Trophoblast cell (in vitro differentiated cells and primary cell): ENCODE results near the gene MYO7B.
A peak's percentile ranks its signal among the peaks of the same experiment; 100 is the strongest.

Source experiments
- DNase-seq, 2 donors: peaks; one replicate each; pipeline ENCODE4 v3.0.0-alpha.2; 2016
- H2AFZ ChIP-seq: 2 replicates; pipeline ENCODE4 v1.6.1; 2013; ENCODE audit warnings: low read length, moderate library complexity, mild to moderate bottlenecking; ENCODE audit not compliant: insufficient read depth, poor library complexity
- H2AK5ac ChIP-seq: 2 replicates; pipeline ENCODE4 v1.6.1; 2013; ENCODE audit warnings: mild to moderate bottlenecking, low read length
- H2BK120ac ChIP-seq: 2 replicates; pipeline ENCODE4 v1.6.1; 2013; ENCODE audit warnings: low read length, mild to moderate bottlenecking, moderate library complexity; ENCODE audit not compliant: insufficient read depth, poor library complexity
- H2BK12ac ChIP-seq: 2 replicates; pipeline ENCODE4 v1.6.1; 2013; ENCODE audit warnings: mild to moderate bottlenecking, low read length, moderate library complexity
- H2BK5ac ChIP-seq: 2 replicates; pipeline ENCODE4 v1.6.1; 2013; ENCODE audit warnings: low read length, low read depth, moderate library complexity, mild to moderate bottlenecking; ENCODE audit not compliant: poor library complexity
- H3K14ac ChIP-seq: 2 replicates; pipeline ENCODE4 v1.6.1; 2013; ENCODE audit warnings: mild to moderate bottlenecking, low read length
- H3K18ac ChIP-seq: 2 replicates; pipeline ENCODE4 v1.6.1; 2013; ENCODE audit warnings: mild to moderate bottlenecking, low read length
- H3K23ac ChIP-seq: 2 replicates; pipeline ENCODE4 v1.6.1; 2013; ENCODE audit warnings: low read length
- H3K27ac ChIP-seq: 2 replicates; pipeline ENCODE4 v1.5.1; 2013; ENCODE audit warnings: low read depth, mild to moderate bottlenecking, inconsistent platforms, low read length, moderate library complexity
- H3K27me3 ChIP-seq: 2 replicates; pipeline ENCODE4 v1.6.1; 2013; ENCODE audit warnings: inconsistent platforms, mild to moderate bottlenecking, low read length, moderate library complexity; ENCODE audit not compliant: insufficient read depth
- H3K36me3 ChIP-seq, 2 experiments: 1 replicate in 1 of 2; 2 replicates in 1 of 2; pipeline ENCODE4 v1.6.1; 2013; ENCODE audit warnings: low read length in 2 of 2, mild to moderate bottlenecking in 2 of 2, moderate library complexity in 1 of 2; ENCODE audit not compliant: insufficient read depth in 2 of 2, control insufficient read depth in 1 of 2
- H3K4ac ChIP-seq: 2 replicates; pipeline ENCODE4 v1.6.1; 2013; ENCODE audit warnings: low read depth, mild to moderate bottlenecking, low read length, moderate library complexity
- H3K4me1 ChIP-seq, 2 experiments: 1 replicate in 1 of 2; 2 replicates in 1 of 2; pipeline ENCODE4 v1.6.1; 2013; ENCODE audit warnings: low read length in 2 of 2, mild to moderate bottlenecking in 2 of 2, moderate library complexity in 1 of 2; ENCODE audit not compliant: insufficient read depth in 2 of 2, control insufficient read depth in 1 of 2
- H3K4me2 ChIP-seq: 2 replicates; pipeline ENCODE4 v1.6.1; 2013; ENCODE audit warnings: inconsistent platforms, mild to moderate bottlenecking, low read length, moderate library complexity
- H3K4me3 ChIP-seq: 2 replicates; pipeline ENCODE4 v1.5.1; 2013; ENCODE audit warnings: mild to moderate bottlenecking, low read depth, low read length, inconsistent platforms
- H3K79me1 ChIP-seq: one replicate; pipeline ENCODE4 v1.6.1; 2013; ENCODE audit warnings: low read length
- H3K79me2 ChIP-seq: 2 replicates; pipeline ENCODE4 v1.6.1; 2013; ENCODE audit warnings: low read length, mild to moderate bottlenecking; ENCODE audit not compliant: control insufficient read depth, insufficient read depth, poor library complexity
- H3K9ac ChIP-seq: 2 replicates; pipeline ENCODE4 v1.6.1; 2013; ENCODE audit warnings: mild to moderate bottlenecking, low read length
- H3K9me3 ChIP-seq: 2 replicates; pipeline ENCODE4 v1.6.1; 2013; ENCODE audit warnings: low read depth, mild to moderate bottlenecking, control low read depth, inconsistent platforms, low read length; ENCODE audit not compliant: insufficient read depth
- H4K12ac ChIP-seq: 2 replicates; pipeline ENCODE4 v1.6.1; 2013; ENCODE audit warnings: low read depth, mild to moderate bottlenecking, low read length, moderate library complexity
- H4K8ac ChIP-seq: 2 replicates; pipeline ENCODE4 v1.6.1; 2013; ENCODE audit warnings: low read depth, mild to moderate bottlenecking, low read length, moderate library complexity
- H4K91ac ChIP-seq: one replicate; pipeline ENCODE4 v1.6.1; 2013; ENCODE audit warnings: low read depth, mild to moderate bottlenecking, low read length, moderate library complexity
- WGBS: extraction: QIAGEN DNeasy Blood & Tissue Kit; methylation state at CpG from one replicate; pipeline ENCODE4 v1.1.7; 2013; ENCODE audit warnings: missing lambda C conversion rate; ENCODE audit not compliant: insufficient read length, insufficient coverage; ENCODE audit errors: extremely low coverage; 5-methylcytosine and 5-hydroxymethylcytosine counted together

The MYO7B gene

DNA sequence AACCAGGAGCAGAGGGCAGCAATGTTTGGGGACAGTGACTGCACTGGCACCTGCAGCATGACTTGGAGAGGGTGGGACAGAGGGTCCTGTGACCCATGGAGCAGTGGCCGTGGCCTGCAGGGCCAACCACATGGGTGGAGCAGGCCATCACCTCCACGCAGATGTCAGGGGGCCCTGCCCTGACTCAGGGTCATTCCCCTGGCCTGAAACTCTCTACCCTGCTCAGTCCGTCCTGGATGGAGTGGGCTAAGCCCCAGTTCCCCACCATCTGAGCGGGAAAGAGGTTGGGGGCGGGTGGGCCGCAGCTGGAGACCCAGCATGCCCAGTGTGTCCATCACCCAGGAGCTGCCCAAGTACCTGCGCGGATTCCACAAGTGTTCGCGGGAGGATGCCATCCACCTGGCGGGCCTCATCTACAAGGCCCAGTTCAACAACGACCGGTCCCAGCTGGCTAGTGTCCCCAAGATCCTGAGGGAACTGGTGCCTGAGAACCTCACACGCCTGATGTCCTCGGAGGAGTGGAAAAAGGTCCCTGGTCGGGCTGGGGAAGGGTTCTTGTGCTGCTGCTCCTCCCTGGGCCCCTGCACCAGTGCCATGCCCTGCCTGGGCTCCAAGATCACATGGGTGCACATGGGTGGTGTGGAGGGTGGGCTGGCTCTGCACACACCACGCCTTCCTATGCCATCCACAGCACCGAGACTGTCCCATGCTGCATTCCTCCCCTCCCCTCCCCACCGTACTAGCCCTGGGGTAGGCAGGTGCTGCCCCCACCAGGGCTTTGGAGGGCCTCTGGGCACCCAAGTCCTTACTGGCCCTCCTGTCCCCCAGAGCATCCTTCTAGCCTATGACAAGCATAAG, 100.1 kb downstream of the MYO7B start:
- Histone ChIP-seq H3K18ac (no peak overlapping the region), H3K23ac (no peak overlapping the region), H3K4me3 (peak overlapping the region; percentile 11), H3K27ac (no peak overlapping the region), H3K27me3 (no peaks in the 10 kb centered on the region), H4K91ac (peak overlapping the region; percentile 1), H3K4me2 (no peak overlapping the region), H2BK12ac (peak overlapping the region; percentile 29), H3K79me2 (peaks cover 3% of the 10 kb centered on the region), H3K9ac (no peak overlapping the region), H2AK5ac (no peak overlapping the region), H3K79me1 (peaks cover 20% of the 10 kb centered on the region), H2AFZ (no peak overlapping the region), H3K4me1 (peaks cover 13 to 21% of the 10 kb centered on the region in 2 experiments), H3K4ac (no peak overlapping the region), H2BK120ac (no peak overlapping the region), H2BK5ac (no peak overlapping the region), H3K9me3 (peaks cover 4% of the 10 kb centered on the region), H4K8ac (no peak overlapping the region), H4K12ac (no peak overlapping the region), H3K14ac (no peak overlapping the region), H3K36me3 (no peaks in the 10 kb centered on the region)
- no peak for DNase-seq
- WGBS = no CpG with 5 or more reads among the region's 19 CpGs

DNA sequence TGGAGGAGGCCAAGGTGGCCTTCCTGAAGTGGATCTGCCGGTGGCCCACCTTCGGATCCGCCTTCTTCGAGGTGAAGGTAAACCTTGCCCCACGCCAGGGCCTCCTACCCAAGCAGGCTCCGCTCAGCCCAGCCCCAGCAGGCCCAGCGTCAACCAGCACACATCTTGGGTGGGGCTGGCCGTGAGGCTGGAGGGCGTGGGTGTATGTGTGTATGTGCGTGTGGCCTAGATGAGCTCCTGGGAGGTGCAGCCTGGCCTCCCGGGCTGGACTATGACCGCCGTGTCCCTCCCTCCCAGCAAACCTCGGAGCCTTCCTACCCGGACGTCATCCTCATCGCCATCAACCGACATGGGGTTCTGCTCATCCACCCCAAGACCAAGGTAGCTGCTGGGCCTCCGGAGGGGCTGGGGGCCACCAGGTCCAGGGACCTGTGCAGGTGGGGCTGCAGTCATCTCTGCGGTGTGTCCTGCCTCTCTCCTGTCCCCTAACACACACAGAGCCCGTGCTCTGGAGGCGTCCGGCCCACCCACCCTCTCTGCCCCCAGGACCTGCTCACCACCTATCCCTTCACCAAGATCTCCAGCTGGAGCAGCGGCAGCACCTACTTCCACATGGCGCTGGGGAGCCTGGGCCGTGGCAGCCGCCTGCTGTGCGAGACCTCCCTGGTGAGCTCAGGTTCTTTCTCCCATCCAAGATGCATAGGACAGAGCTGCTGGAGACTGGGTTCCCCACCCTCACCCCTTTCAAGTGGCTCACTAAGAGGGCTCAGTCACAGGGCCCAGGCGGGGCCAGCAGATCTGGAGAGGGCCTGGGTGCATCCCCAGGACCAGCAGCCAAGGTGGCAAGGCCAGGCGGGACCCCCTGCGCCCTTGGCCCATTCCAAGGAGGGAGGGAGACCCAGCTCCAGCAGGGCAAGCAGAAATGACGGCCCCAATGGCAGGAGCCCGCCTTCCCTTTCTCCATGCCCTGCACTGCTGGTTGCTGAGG, 101.1 kb downstream of the MYO7B start:
- H2AFZ ChIP-seq = no peak overlapping the region
- H4K91ac ChIP-seq = peak overlapping the region; percentile 92
- H2BK12ac ChIP-seq = peak overlapping the region; percentile 84
- peak overlapping the region; percentile 80 for H2AK5ac ChIP-seq
- H3K9ac ChIP-seq = no peak overlapping the region
- no peaks in the 10 kb centered on the region for H3K27me3 ChIP-seq
- H3K9me3 ChIP-seq = peaks cover 4% of the 10 kb centered on the region
- H3K79me2 ChIP-seq = peaks cover 3% of the 10 kb centered on the region
- peak overlapping the region; percentile 18 for H4K8ac ChIP-seq
- H3K18ac ChIP-seq = peak overlapping the region; percentile 20
- peak overlapping the region; percentile 63 for H2BK5ac ChIP-seq
- no CpG with 5 or more reads among the region's 33 CpGs for WGBS
- peak overlapping the region; percentile 10 for H4K12ac ChIP-seq
- no peak overlapping the region for H3K4me2 ChIP-seq
- H3K27ac ChIP-seq = no peak overlapping the region
- peaks cover 21% of the 10 kb centered on the region for H3K79me1 ChIP-seq
- no peak overlapping the region for H3K4me3 ChIP-seq
- H3K23ac ChIP-seq = no peak overlapping the region
- H3K14ac ChIP-seq = peak overlapping the region; percentile 87
- H3K36me3 ChIP-seq = no peaks in the 10 kb centered on the region
- DNase-seq = peak in 1 of 2 donors; percentile 35
- peak overlapping the region; percentile 82 for H2BK120ac ChIP-seq
- H3K4ac ChIP-seq = peak overlapping the region; percentile 41
- peaks cover 13 to 22% of the 10 kb centered on the region in 2 experiments for H3K4me1 ChIP-seq

DNA sequence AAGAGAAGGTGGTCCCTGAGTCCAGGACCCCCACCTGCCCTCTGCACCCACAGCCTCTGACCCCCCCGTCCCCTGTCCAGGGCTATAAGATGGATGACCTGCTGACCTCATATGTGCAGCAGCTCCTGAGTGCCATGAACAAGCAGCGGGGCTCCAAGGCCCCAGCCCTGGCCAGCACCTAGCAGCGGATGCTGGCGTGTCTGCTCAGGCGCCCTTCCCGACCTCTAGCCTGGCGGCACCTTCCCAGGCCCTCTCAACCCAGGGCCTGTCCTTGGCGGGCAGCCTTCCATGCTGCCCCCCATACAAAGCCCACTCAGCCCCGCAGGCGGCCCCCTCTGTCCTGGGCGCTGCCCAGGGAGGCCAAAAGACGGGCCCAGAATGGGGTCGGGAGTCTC, 101.8 kb downstream of the MYO7B start:
- Histone ChIP-seq H3K9ac (no peak overlapping the region), H4K91ac (peak overlapping the region; percentile 92), H2BK12ac (peak overlapping the region; percentile 84), H3K4ac (peak overlapping the region; percentile 41), H2BK5ac (peak overlapping the region; percentile 63), H2AFZ (peak overlapping the region; percentile 78), H3K27me3 (no peaks in the 10 kb centered on the region), H4K12ac (peak overlapping the region; percentile 10), H3K36me3 (no peaks in the 10 kb centered on the region), H3K4me2 (peak overlapping the region; percentile 17), H2BK120ac (peak overlapping the region; percentile 82), H3K18ac (peak overlapping the region; percentile 20), H3K23ac (no peak overlapping the region), H3K14ac (peak overlapping the region; percentile 87), H4K8ac (peak overlapping the region; percentile 18), H3K79me1 (peaks cover 25% of the 10 kb centered on the region), H3K79me2 (peaks cover 3% of the 10 kb centered on the region), H3K4me1 (peaks cover 18 to 28% of the 10 kb centered on the region in 2 experiments), H2AK5ac (peak overlapping the region; percentile 80), H3K9me3 (peaks cover 4% of the 10 kb centered on the region), H3K4me3 (no peak overlapping the region), H3K27ac (peak overlapping the region; percentile 62)
- DNase-seq = peak in 1 of 2 donors; percentile 51
- WGBS = no CpG with 5 or more reads among the region's 13 CpGs

DNA sequence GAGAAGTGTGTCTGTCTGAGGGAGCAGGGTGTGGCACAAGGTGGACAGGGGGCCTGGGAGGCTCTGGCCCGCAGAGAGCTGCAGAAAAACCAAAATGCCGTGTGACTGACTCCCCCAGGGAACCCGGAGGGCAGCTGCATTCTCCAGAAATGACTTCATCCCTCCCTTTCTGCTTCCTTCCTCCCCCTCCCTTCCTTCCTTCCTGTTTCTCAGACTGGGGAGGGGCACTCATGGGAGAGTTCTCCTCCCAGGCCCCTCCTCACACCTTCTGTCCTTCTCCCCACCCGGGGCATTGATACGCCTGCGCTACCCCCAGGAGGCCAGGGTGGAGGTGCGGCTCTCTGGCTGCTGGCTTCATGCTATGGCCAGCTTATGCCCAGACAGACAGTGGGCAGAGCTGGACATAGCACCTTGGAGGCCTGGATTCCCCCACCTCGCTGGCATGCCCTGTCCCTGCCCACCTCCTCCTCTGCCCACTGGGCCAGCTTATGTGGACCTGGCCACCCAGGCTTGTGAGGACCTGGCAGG, 102.3 kb downstream of the MYO7B start:
- peak overlapping the region; percentile 99 for H4K91ac ChIP-seq
- WGBS = no CpG with 5 or more reads among the region's 8 CpGs

More for the DNA sequence above, 102.3 kb downstream of the MYO7B start:
- H3K9me3 ChIP-seq = peaks cover 4% of the 10 kb centered on the region
- H3K79me1 ChIP-seq = peaks cover 28% of the 10 kb centered on the region
- peak; percentile 87 to 93 for DNase-seq
- peak overlapping the region; percentile 77 for H3K4ac ChIP-seq
- H3K79me2 ChIP-seq = peaks cover 3% of the 10 kb centered on the region
- H3K36me3 ChIP-seq = no peaks in the 10 kb centered on the region
- peak overlapping the region; percentile 17 for H3K4me2 ChIP-seq
- H3K9ac ChIP-seq = no peak overlapping the region
- peak overlapping the region; percentile 88 for H3K18ac ChIP-seq
- no peaks in the 10 kb centered on the region for H3K27me3 ChIP-seq
- no peak overlapping the region for H3K4me3 ChIP-seq
- peak overlapping the region; percentile 70 for H3K27ac ChIP-seq
- H2BK5ac ChIP-seq = peak overlapping the region; percentile 74
- H2BK12ac ChIP-seq = peak overlapping the region; percentile 89
- H4K8ac ChIP-seq = peak overlapping the region; percentile 89
- peak overlapping the region; percentile 76 for H4K12ac ChIP-seq
- peak overlapping the region; percentile 62 for H2AFZ ChIP-seq
- H2BK120ac ChIP-seq = peak overlapping the region; percentile 95
- H3K14ac ChIP-seq = peak overlapping the region; percentile 91
- H3K4me1 ChIP-seq = peaks cover 18 to 33% of the 10 kb centered on the region in 2 experiments
- no peak overlapping the region for H3K23ac ChIP-seq
- H2AK5ac ChIP-seq = peak overlapping the region; percentile 89
